NK-92 treated with Interleukin-12 subunit alpha and Interleukin-12 subunit beta, amount 100 ng/mL, for 24 hours (cell line): Measurements from ENCODE around the gene RNF19B.
A peak's percentile ranks its signal among the peaks of the same experiment; 100 is the strongest.
"Not testable (repeated sequence)": the region's sequence is repeated elsewhere in the genome, so short reads cannot be mapped to it uniquely, and the experiment has no call there.

Source experiments
- DNase-seq: peaks from one replicate; lab custom pipeline; 2025; lab: John Stamatoyannopoulos, UW

The RNF19B gene, protein sequence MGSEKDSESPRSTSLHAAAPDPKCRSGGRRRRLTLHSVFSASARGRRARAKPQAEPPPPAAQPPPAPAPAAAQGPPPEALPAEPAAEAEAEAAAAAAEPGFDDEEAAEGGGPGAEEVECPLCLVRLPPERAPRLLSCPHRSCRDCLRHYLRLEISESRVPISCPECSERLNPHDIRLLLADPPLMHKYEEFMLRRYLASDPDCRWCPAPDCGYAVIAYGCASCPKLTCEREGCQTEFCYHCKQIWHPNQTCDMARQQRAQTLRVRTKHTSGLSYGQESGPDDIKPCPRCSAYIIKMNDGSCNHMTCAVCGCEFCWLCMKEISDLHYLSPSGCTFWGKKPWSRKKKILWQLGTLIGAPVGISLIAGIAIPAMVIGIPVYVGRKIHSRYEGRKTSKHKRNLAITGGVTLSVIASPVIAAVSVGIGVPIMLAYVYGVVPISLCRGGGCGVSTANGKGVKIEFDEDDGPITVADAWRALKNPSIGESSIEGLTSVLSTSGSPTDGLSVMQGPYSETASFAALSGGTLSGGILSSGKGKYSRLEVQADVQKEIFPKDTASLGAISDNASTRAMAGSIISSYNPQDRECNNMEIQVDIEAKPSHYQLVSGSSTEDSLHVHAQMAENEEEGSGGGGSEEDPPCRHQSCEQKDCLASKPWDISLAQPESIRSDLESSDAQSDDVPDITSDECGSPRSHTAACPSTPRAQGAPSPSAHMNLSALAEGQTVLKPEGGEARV

DNA sequence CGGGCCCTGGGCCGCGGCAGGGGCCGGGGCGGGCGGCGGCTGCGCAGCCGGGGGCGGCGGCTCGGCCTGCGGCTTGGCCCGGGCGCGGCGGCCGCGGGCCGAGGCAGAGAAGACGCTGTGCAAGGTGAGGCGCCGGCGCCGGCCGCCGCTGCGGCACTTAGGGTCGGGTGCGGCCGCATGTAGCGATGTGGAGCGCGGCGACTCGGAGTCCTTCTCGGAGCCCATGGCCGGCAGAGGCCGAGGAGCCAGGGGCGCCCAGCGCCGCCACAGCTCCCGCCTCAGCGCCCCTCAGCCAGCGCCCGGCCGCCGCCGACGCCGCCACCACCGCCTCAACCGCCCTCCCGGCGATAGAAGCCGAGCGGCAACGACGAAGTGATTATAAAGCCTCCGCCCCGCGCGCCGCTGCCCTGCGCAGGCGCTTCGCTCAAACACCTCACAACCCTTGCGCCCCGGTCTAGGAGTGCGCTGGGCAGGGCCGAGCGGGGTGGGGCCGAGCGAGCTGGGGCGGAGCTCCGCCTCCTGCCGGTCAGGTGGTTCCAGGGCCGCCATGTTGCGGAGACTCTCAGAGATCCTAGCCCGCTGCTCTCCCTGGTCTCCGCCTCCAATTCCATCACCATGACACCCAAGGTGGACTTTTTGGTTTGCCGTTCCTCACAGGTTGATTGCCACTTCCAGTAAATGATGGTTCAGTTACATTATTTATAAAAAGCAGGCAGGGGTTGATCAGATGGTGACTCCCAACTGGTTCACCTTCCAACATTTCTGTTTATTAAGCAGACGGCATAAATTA is at the start of gene RNF19B:
TSS of gene RNF19B (minus strand) at position 349 of the 790 bp plus-strand sequence. CDS start at position 225, 124 bp downstream.
- DNase-seq, result peak; percentile 92

- DNase-seq, result no peak
Measured at GRCh38 chr1:33013791-33014190, 49.2 kb upstream of the RNF19B start.

- no peak for DNase-seq
Measured at GRCh38 chr1:33012165-33012564, 47.6 kb upstream of the RNF19B start.

GRCh38 chr1:33010932-33011731 is 46.5 kb upstream of the RNF19B start:
- DNase-seq, result no peak

- no peak for DNase-seq
Measured at GRCh38 chr1:33009561-33009960, 45.0 kb upstream of the RNF19B start.

DNA sequence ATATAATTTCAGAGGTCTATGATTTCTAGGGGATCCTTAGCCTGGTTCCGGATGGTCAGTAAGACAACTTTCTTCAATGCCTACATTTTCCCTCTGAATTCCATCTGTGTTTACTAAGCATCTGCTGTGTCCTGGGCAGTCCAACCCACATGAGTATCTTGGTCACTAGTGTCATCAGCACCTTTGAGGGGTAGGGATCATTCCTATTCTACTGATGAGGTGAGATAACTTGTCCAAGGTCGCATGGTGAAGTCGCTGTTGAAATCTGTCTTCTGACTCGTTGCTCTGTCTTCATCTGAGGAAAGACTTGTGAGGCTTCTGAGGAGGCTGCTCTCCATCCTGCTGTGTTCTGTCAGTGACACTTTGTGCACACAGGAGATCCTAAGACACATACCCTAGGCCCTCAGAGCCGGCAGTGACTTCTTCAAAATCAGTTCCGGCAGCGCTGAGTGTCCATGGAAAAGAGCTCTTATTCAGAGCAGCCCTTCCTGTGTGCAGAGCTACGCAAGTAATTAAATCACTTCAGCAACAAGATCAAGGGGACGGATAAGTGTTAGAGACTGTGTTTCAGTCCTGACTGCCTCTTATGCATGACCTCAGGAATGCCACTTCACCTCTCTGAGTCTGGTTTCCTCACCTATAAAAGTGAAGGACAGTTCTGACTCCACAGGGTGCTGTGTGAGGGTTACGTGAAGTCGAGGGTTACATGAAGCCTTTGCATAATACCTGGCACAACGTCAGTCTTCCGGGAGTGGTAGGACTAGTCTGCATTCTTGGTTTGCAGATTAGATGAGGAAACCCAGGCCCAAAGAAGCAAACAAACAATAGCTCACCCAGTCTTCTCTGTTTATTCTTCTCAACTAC is 43.7 kb upstream of the RNF19B start:
- no peak for DNase-seq

- DNase-seq, result no peak
Measured at GRCh38 chr1:33007190-33008050, 42.8 kb upstream of the RNF19B start.

- no peak for DNase-seq
Measured at GRCh38 chr1:33005838-33006421, 41.3 kb upstream of the RNF19B start.

- DNase-seq, result no peak
Measured at GRCh38 chr1:33005117-33005837, 40.7 kb upstream of the RNF19B start.

GRCh38 chr1:33004613-33005012 is 40.0 kb upstream of the RNF19B start:
- no peak for DNase-seq

DNA sequence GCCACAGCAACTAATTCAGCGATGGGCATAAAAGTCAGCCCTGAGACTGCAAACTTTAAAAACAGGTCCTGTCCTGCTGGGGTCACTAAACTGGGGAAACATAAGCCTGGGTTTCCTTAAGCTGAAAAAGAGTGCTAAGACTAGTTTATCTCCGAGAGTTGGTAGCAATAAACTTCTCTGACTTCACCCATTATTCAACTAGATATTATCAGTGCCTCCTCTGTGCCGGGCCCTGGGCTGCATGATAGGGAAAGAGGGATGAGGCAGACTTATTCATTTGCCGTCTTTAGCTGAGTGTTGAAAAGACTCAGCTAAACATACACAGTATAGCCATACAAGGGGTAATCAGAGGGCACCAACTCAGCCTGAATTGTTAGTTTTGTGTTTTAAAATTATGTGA is 39.0 kb upstream of the RNF19B start:
- DNase-seq, result no peak

DNA sequence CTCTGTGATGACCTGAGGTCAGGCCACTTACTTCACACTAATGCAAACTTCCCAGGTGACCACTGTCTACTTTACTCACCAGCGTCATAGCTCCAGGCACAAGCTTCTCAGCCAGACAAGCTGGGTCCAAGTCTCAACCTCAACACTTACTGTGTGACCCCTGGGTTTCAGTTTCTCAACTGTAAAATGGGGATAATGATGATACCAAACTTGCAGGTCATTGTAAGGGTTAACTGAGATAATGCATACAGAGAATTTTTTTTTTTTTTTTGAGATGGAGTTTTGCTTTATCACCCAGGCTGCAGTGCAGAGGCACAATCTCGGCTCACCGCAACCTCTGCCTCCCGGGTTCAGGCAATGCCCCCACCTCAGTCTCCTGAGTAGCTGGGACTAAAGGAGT is 37.4 kb upstream of the RNF19B start:
- DNase-seq, result no peak

DNA sequence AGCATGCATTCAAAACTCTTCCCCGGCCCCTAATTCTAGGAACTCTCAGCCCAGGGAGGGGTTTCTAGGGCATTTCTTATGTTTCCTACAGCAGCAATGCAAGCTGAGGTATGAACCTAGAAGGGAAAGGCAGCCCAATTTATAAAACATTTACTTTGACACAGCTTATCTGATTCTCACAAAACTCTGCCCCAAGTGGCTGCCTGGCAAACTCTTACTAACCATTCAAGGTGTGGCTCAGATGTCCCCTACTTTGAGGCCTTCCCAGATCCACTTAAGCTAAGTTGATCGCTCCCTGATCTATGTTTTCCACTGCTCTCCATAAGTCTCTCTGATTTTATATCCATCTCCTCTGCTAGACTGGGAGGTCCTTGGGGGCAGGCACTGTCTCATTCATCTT is 36.7 kb upstream of the RNF19B start:
- DNase-seq, result no peak

GRCh38 chr1:33000427-33001026 is 35.9 kb upstream of the RNF19B start:
- DNase-seq, result no peak

- DNase-seq, result no peak
Measured at GRCh38 chr1:32998997-32999396, 34.4 kb upstream of the RNF19B start.

- no peak for DNase-seq
Measured at GRCh38 chr1:32998064-32998463, 33.5 kb upstream of the RNF19B start.

- DNase-seq, result no peak
Measured at GRCh38 chr1:32997381-32997891, 32.8 kb upstream of the RNF19B start.

DNA sequence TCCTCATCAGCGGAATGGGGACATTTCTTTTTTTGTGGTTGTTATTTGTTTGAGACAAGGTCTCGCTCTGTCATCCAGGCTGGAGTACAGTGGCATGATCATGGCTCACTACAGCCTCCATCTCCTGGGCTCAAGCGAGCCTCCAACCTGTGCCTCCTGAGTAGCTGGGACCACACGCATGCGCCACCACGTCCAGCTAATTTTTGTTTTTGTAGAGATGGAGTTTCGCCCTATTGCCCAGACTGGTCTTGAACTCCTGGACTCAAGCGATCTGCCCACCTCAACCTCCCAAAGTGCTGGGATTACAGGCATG is 28.7 kb upstream of the RNF19B start:
- DNase-seq, result not testable (repeated sequence)
